8988T (cell line): ENCODE results near the gene PTGR1.
"Not testable (repeated sequence)": the region's sequence is repeated elsewhere in the genome, so short reads cannot be mapped to it uniquely, and the experiment has no call there.

Source experiments
- DNase-seq: peaks from one replicate; pipeline ENCODE4 v3.0.0; 2011

PTGR1 gene

GRCh38 chr9:111610845-111611244, 11.4 kb upstream of the PTGR1 start:
- no peak for DNase-seq

GRCh38 chr9:111610149-111610548, 10.7 kb upstream of the PTGR1 start:
- no peak for DNase-seq

GRCh38 chr9:111605041-111605559, 5.7 kb upstream of the PTGR1 start:
- DNase-seq = no peak

DNA sequence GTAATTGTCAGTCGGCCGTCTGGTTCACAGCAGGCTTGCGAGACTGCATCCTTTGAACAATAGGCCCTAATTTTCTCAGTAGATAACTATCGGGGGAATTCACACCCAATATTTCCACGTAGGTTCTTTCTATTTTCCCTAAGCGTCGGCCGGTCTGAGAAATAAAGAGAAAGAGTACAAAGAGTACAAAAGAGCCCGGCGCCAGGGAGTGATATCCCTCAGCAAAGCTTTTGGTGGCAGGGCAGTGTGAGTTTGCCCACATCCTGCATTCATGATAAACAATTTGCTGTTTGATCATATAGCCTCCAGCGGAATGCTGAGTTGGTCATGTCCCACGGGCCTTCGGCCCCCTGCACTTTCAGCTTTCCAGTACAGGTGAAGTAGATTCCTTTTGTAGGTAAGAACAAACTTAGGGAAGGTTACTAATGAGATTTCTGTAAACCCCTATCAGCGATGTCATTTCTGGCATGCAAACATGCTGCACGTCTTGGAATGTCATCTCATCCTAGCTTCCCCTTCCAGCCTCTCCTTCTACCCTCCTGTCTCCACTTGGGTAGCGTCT, 4.7 kb upstream of the PTGR1 start:
- DNase-seq = no peak

DNA sequence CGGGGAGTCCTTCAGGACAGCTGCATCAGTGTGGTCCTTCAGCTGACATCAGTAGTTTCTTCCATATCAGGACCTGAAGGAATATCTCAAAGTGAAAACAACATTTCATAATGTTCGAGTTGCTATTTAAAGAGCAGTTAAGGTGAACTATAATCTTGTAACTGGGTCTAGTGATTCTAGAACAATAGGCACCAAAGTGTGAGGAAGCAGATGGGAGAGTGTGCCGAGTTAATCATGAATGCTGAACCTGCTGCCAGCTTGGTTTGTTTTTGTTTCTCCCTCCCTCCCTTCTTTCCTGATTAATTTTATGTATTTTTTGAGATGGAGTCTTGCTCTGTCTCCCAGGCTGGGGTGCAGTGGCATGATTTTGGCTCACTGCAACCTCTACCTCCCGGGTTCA, 3.6 kb upstream of the PTGR1 start:
- DNase-seq = no peak

GRCh38 chr9:111601237-111602018, 2.0 kb upstream of the PTGR1 start:
- no peak for DNase-seq

GRCh38 chr9:111599955-111600343, 502 bp upstream of the PTGR1 start:
- no peak for DNase-seq

DNA sequence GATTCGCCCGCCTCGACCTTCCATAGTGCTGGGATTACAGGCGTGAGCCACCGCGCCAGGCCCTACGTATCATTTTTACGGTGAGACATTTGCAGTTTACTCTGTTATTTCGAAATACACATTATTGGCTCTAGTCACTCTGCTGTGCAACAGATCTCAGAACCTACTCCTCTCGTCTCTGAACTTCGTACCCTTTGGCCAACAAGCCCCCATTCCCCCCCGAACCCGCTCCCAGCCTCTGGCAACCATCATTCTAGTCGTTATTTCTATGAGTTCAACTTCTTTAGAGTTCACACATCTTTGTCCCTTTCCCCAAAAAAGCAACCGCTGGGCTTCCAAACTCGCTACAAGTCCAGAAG, 735 bp downstream of the PTGR1 start:
- DNase-seq = no peak

DNA sequence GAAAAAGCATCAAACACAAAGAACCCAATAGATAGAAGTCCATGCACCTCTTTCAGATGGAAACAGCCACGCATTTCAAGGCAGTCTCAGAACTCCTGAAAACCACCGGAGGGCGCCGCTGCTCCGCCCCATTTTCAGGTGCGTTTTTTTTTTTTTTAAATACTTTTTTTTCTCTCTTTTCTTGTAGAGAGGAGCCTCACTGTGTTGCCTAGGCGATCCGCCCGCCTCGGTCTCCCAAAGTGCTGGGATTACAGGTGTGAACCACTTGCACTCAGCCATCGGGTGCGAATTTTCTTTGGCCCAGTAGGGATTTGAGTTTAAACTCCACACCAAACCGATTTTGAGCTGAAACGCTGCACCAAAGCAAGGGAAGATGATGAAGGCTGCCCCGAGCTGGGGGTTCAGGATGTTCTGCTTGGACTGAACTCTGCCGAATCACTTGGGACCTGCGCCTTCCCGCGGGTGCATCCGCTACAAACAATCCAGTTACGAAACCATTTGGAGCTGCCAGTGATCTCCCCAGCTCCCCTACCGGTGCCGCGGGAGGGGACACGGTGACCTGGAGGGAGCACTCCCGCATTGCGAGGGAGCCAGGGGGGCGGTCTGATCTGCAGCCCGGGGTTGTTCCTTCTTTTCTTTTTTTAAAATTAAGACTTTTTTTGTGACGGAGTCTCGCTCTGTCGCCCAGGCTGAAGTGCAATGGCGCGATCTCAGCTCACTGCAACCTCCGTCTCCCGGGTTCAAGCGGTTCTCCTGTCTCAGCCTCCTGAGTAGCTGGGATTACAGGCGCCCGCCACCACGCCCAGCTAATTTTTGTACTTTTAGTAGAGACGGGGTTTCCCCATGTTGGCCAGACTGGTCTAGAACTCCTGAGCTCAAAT, 1.4 kb downstream of the PTGR1 start:
- peak; percentile 44 for DNase-seq

GRCh38 chr9:111588846-111589245, 10.6 kb downstream of the PTGR1 start:
- DNase-seq = no peak

DNA sequence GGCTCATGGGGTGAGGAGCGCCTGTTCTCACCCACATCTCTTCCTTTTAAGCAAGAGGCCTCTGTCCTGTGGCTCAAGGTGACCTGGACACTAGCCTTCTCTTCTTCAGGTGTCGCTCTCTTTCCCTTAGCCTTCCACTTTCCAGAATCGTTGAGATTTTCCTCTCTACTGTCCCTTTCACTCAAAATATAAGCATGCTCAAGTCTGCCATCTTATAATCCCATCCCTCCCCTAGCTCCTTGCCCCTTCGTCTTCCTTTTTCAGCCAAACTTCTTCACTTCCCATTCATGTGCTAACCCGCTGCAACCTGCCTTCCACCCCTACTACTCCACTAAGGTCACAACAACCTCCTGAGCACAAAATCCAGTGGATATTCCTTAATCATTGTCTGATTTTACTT, 13.1 kb downstream of the PTGR1 start:
- DNase-seq = no peak

DNA sequence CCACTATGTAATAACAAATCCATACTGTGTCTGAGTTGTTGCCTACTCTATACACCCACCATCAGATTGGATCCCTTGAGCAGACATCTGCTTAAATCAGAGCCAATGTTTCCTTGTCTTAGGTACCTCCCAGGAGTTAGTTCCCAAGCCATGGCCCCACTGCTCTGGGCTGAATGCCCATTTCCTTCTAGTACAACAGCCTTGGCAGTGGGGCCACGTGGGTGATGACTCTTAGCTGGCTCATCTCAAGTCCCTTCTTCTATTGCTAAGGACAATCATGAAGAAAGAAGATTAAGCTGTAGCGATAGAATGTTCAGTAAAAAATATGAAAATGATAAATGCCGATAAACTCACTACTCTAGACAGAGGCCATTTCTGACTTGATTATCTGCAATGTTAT, 16.6 kb downstream of the PTGR1 start:
- DNase-seq = no peak

GRCh38 chr9:111572950-111573604, 26.4 kb downstream of the PTGR1 start:
- no peak for DNase-seq

DNA sequence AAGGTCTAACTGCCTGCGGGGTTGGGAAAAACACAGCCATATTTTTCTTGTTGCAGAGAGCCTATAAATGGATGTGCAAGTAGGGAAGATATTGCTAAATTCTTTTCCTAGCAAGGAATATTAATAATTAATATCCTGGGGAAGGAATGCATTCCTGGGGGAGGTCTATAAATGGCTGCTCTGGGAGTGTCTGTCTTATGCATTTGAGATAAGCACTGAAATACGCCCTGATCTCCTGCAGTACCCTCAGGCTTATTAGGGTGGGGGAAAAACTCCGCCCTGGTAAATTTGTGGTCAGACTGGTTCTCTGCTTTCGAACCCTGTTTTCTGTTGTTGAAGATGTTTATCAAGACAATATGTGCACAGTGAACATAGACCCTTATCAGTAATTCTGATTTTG, 31.3 kb downstream of the PTGR1 start:
- DNase-seq = not testable (repeated sequence)

DNA sequence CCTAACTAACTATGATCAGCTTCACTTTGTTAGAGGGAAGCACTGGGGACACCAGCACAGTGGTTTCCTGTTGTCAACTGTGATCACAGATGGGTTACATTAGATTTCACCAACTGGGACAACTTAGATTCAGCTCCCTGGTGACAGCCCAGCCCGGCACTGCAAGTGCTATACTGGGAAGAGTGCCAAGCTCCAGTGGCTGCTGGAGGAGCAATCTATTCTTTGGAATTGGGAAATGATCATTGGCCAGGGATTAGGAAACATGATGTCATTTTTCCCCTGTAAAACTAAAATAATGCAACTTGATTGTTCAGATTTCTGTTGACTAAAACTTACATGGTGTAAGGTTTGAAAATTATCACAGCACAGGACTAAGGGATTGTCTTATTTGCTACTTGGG, 33.2 kb downstream of the PTGR1 start:
- no peak for DNase-seq

GRCh38 chr9:111561165-111561719, 38.2 kb downstream of the PTGR1 start:
- no peak for DNase-seq

DNA sequence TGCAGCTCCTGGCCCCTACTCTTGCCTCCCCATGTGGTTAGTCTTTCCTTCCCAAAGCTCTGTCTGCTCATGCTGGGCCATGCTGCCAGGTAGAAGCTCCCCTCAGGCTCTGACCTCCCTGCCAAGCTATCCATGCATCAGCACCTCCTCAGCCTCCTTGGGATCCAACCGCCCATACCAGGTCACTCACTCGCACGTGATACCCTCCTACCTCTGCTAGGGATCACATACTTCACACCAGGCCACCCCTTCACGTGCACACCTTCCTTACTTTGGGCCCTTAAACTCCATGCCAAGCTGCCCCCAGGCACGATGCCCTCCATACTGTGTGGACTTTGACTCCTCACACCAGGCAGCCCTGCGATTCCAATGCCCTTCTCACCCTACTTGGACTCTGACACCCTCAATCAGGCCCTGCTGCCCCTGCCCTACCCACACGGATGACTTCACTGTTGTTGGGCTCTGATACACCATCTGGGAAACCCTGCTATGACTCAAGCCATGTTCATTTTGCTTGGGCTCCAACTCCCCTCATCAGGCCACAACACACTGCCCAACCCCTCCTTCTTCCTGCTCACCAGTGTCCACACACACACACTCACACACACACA, 40.3 kb downstream of the PTGR1 start:
- no peak for DNase-seq

DNA sequence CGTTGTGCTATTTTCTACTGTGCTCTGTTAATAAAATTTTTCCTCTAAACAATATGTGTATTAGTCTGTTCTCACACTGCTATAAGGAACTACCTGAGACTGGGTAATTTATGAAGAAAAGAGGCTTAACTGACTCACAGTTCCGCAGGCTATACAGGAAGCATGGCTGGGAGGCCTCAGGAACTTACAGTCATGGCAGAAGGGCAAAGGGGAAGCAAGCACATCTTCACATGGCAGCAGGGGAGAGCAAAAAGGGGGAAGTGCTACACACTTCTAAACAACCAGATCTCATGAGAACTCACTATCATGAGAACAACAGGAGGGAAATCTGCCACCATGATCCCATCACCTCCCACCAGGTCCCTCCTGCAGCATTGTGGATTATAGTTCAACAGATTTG, 44.0 kb downstream of the PTGR1 start:
- DNase-seq = not testable (repeated sequence)

- no peak for DNase-seq
Measured at GRCh38 chr9:111548623-111549022, 50.8 kb downstream of the PTGR1 start.

- DNase-seq = no peak
Measured at GRCh38 chr9:111542497-111543254, 56.8 kb downstream of the PTGR1 start.

DNA sequence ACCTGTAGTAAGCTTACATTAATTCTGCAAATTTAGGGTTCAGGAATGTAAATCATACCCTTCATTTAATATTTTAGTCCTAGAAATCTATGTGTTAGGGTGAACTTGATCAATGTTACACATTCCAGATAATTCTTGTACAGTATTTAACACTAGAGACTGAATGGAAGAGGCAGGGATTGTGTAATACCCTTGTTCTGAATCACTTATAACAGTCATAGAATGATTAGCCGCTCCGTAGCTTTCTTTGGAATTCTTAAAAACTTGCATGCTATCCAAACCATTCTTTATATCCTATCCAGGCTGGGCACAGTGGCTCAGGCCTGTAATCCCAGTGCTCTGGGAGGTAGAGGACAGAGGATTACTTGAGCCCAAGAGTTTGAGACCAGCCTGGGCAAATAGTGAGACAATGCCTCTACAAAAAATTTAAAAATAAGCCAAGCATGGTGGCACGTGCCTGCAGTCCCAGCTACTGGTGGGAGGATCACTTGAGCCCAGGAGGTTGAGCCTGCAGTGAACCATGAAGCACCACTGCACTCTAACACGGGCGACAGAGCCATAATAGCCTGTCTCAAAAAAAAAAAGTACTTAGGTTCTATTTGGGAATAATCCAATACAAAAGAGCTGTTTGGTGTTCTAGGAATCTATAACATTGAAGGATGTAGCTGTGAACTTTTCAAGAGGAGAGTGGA, 66.2 kb downstream of the PTGR1 start:
- no peak for DNase-seq
